HG03342 (cell line): ENCODE measurements around the gene SLC12A8.

Experiments used
- ATAC-seq: cut with Tn5 transposase; IDR thresholded peaks from one replicate; pipeline ENCODE4 v1.9.1; 2021; ENCODE audit warnings: mild to moderate bottlenecking, moderate library complexity; ENCODE audit not compliant: unreplicated experiment

The SLC12A8 gene

GRCh38 chr3:125058529-125058928, 154.0 kb downstream of the SLC12A8 start:
- no peak for ATAC-seq

- ATAC-seq = no peak
Observed at GRCh38 chr3:125057186-125057850, 155.2 kb downstream of the SLC12A8 start.

GRCh38 chr3:125055913-125056745, 156.4 kb downstream of the SLC12A8 start, which contains the start of gene HEG1:
HEG1 (minus strand) TSS chr3:125055997; CDS start chr3:125055890, 107 bp downstream.
- peak; percentile 57 for ATAC-seq

- ATAC-seq = peak; percentile 18
Observed at GRCh38 chr3:125055331-125055912, 157.1 kb downstream of the SLC12A8 start.

- peak; percentile 35 for ATAC-seq
Observed at GRCh38 chr3:125054449-125055329, 157.9 kb downstream of the SLC12A8 start.

- no peak for ATAC-seq
Observed at GRCh38 chr3:125054062-125054448, 158.5 kb downstream of the SLC12A8 start.

GRCh38 chr3:125053304-125053699, 159.2 kb downstream of the SLC12A8 start:
- ATAC-seq = no peak

GRCh38 chr3:125052624-125053303, 159.8 kb downstream of the SLC12A8 start:
- no peak for ATAC-seq

GRCh38 chr3:125051715-125052581, 160.6 kb downstream of the SLC12A8 start:
- no peak for ATAC-seq

- ATAC-seq = no peak
Observed at GRCh38 chr3:125051205-125051604, 161.3 kb downstream of the SLC12A8 start.

GRCh38 chr3:125050488-125051090, 162.0 kb downstream of the SLC12A8 start:
- ATAC-seq = no peak

GRCh38 chr3:125048282-125048681, 164.3 kb downstream of the SLC12A8 start:
- no peak for ATAC-seq

- no peak for ATAC-seq
Observed at GRCh38 chr3:125045965-125046364, 166.6 kb downstream of the SLC12A8 start.

GRCh38 chr3:125045194-125045593, 167.4 kb downstream of the SLC12A8 start:
- ATAC-seq = no peak

- ATAC-seq = no peak
Observed at GRCh38 chr3:125043599-125044151, 168.9 kb downstream of the SLC12A8 start.

- ATAC-seq = no peak
Observed at GRCh38 chr3:125042725-125043406, 169.7 kb downstream of the SLC12A8 start.

- ATAC-seq = no peak
Observed at GRCh38 chr3:125039131-125040100, 173.1 kb downstream of the SLC12A8 start.
